KMS-11 (cell line): Measurements from ENCODE around the gene COL19A1.

Experiments
- H2AFZ ChIP-seq: fragments of 200-600 bp; sonication (generic); 2 replicates; pipeline ENCODE4 v1.6.1; 2016; ENCODE audit warnings: antibody characterized with exemption, mixed run types, low read depth
- H3K27ac ChIP-seq: fragments of 200-600 bp; sonication (generic); 2 replicates; pipeline ENCODE4 v1.6.1; 2016; ENCODE audit warnings: mild to moderate bottlenecking, mixed run types
- H3K27me3 ChIP-seq: fragments of 200-600 bp; sonication (generic); 2 replicates; pipeline ENCODE4 v1.6.1; 2017; ENCODE audit warnings: mild to moderate bottlenecking, low read depth, mixed run types, moderate library complexity; ENCODE audit not compliant: insufficient read depth
- H3K36me3 ChIP-seq: fragments of 200-600 bp; sonication (generic); 2 replicates; pipeline ENCODE4 v1.6.1; 2017; ENCODE audit warnings: mild to moderate bottlenecking, mixed run types; ENCODE audit not compliant: insufficient read depth
- H3K4me1 ChIP-seq: fragments of 200-600 bp; sonication (generic); 2 replicates; pipeline ENCODE4 v1.6.1; 2016; ENCODE audit warnings: mild to moderate bottlenecking, low read depth, mixed run types; ENCODE audit not compliant: poor library complexity, severe bottlenecking
- H3K4me2 ChIP-seq: fragments of 200-600 bp; sonication (generic); 2 replicates; pipeline ENCODE4 v1.7.0; 2016; ENCODE audit warnings: mild to moderate bottlenecking, mixed run types
- H3K4me3 ChIP-seq: fragments of 200-600 bp; sonication (generic); IDR thresholded peaks from 2 replicates; pipeline ENCODE4 v1.6.1; 2017; ENCODE audit warnings: low read depth, low read length, mixed read lengths; ENCODE audit not compliant: insufficient read depth
- H3K79me2 ChIP-seq: fragments of 200-600 bp; sonication (generic); 2 replicates; pipeline ENCODE4 v1.6.1; 2016; ENCODE audit warnings: low read depth, mixed run types; ENCODE audit not compliant: insufficient read depth
- H3K9ac ChIP-seq: fragments of 200-600 bp; sonication (generic); 2 replicates; pipeline ENCODE4 v1.6.1; 2016; ENCODE audit warnings: mild to moderate bottlenecking, mixed run types
- H4K20me1 ChIP-seq: fragments of 200-600 bp; sonication (generic); 2 replicates; pipeline ENCODE4 v1.6.1; 2016; ENCODE audit warnings: mild to moderate bottlenecking, mixed run types; ENCODE audit not compliant: insufficient read depth
- TF ChIP-seq, protein P1 (sequence below): fragments of 200-600 bp; sonication (generic); conservative IDR thresholded peaks from 2 replicates; pipeline ENCODE4 v1.6.1; 2017; ENCODE audit warnings: low read depth, mild to moderate bottlenecking, antibody characterized with exemption, low read length, moderate library complexity, mixed read lengths

The COL19A1 gene

DNA sequence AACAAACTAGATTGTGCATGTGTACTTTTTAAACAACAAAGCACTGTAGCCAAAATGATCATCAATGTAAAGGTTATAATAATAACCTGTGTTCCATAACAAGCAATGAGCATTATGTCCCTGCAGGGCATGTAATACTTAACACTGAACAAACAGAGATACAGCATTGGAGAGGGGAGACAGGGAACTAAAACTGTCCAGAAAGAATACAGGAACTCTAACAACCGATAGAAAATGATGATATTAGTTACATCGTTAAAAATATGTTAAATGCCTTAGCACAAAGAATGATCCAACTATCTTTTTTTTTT is 356.0 kb downstream of the COL19A1 start:
- Histone ChIP-seq H4K20me1 (no peaks in the 10 kb centered on the region), H3K36me3 (no peaks in the 10 kb centered on the region), H2AFZ (no peak overlapping the region), H3K4me3 (no peak overlapping the region), H3K4me1 (no peaks in the 10 kb centered on the region), H3K9ac (no peak overlapping the region), H3K79me2 (no peaks in the 10 kb centered on the region), H3K27ac (no peak overlapping the region), H3K4me2 (no peak overlapping the region), H3K27me3 (no peaks in the 10 kb centered on the region)
- TF ChIP-seq, protein P1, sequence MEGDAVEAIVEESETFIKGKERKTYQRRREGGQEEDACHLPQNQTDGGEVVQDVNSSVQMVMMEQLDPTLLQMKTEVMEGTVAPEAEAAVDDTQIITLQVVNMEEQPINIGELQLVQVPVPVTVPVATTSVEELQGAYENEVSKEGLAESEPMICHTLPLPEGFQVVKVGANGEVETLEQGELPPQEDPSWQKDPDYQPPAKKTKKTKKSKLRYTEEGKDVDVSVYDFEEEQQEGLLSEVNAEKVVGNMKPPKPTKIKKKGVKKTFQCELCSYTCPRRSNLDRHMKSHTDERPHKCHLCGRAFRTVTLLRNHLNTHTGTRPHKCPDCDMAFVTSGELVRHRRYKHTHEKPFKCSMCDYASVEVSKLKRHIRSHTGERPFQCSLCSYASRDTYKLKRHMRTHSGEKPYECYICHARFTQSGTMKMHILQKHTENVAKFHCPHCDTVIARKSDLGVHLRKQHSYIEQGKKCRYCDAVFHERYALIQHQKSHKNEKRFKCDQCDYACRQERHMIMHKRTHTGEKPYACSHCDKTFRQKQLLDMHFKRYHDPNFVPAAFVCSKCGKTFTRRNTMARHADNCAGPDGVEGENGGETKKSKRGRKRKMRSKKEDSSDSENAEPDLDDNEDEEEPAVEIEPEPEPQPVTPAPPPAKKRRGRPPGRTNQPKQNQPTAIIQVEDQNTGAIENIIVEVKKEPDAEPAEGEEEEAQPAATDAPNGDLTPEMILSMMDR = no peak

DNA sequence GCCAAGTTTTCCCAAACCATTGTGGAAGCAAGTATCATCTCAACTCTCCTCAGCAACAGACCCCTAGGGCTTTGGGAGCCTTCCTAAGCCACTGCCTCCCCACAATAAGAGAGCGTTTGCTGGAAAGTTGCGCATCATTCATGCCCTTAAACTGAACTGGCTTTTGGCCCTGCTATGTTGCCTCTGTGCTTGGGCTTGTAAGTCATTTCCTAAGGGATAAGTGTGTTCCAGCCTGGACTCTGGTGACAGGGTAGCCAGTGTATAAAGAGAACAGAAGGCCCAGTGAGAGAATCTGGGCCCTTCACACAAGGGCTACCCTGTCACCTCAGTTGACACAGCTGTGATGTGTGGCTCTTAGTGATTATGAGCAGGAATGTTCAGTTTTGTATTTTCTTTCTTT is 358.7 kb downstream of the COL19A1 start:
- no peaks in the 10 kb centered on the region for H3K4me1 ChIP-seq
- H3K9ac ChIP-seq = no peak overlapping the region
- H3K27ac ChIP-seq = no peak overlapping the region
- H2AFZ ChIP-seq = no peak overlapping the region
- TF ChIP-seq, protein P1 = no peak
- H3K4me3 ChIP-seq = no peak overlapping the region
- H3K4me2 ChIP-seq = no peak overlapping the region
- H4K20me1 ChIP-seq = no peaks in the 10 kb centered on the region
- H3K36me3 ChIP-seq = no peaks in the 10 kb centered on the region
- H3K27me3 ChIP-seq = no peaks in the 10 kb centered on the region
- H3K79me2 ChIP-seq = no peaks in the 10 kb centered on the region

DNA sequence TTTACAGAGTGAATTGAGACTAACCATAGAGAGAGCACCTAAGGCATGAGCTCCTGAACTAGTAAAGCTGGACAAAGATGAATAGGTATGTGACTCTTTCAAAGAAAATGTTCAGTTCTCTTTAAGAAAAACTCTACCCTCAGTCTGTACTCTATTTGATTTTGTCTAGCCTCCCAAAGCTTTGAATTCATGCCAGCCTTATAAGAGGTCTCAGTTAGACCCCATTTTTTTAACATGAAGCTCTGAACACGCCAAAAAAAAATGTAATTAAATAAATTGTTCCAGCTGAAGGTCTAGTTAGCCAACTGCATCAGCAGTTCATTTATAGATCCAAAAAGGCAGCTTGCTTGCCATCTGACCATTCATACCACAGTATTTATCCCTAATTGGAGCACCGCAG is 365.0 kb downstream of the COL19A1 start:
- H3K9ac ChIP-seq = no peak overlapping the region
- no peak overlapping the region for H3K27ac ChIP-seq
- H3K79me2 ChIP-seq = no peaks in the 10 kb centered on the region
- H3K4me2 ChIP-seq = no peak overlapping the region
- H2AFZ ChIP-seq = no peak overlapping the region
- no peaks in the 10 kb centered on the region for H3K36me3 ChIP-seq
- no peaks in the 10 kb centered on the region for H4K20me1 ChIP-seq
- no peaks in the 10 kb centered on the region for H3K4me1 ChIP-seq
- H3K4me3 ChIP-seq = no peak overlapping the region
- TF ChIP-seq, protein P1 = no peak
- H3K27me3 ChIP-seq = no peaks in the 10 kb centered on the region

DNA sequence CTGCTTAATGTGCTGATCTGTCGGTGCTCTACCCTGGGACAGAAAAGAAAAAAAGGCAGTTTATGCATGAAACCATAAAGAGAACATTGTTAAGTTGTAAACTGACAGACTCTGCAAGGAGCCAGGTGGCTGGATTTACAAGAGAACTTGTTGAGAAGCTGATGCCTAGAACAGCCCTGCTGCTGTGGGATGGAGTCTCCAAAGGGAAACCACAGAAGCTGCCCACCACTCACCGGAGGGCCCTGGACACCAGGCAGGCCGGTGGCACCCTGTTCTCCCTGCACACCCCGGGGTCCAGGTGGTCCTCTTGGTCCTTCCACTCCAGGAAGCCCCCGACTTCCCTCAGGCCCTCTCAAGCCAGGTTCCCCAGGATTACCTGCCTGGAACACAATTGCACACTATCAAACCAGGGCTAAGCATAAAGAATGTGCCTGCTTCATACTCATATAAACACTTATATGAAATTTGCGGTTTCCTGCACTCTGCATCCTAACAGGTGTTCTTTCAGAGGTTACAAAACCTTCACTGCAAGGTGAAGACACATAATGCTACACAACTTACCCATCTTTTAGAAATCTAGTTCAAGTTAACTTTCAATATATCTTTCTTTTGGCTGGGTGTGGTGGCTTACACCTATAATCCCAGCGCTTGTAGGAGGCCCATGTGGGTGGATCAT is 368.3 kb downstream of the COL19A1 start:
- Histone ChIP-seq H3K79me2 (no peaks in the 10 kb centered on the region), H3K4me2 (no peak overlapping the region), H3K27me3 (no peaks in the 10 kb centered on the region), H2AFZ (no peak overlapping the region), H3K9ac (no peak overlapping the region), H3K27ac (no peak overlapping the region), H3K4me3 (no peak overlapping the region), H4K20me1 (no peaks in the 10 kb centered on the region), H3K36me3 (no peaks in the 10 kb centered on the region), H3K4me1 (no peaks in the 10 kb centered on the region)
- TF ChIP-seq, protein P1 = no peak
